ENCODE data around the gene SACS.

SACS gene

DNA sequence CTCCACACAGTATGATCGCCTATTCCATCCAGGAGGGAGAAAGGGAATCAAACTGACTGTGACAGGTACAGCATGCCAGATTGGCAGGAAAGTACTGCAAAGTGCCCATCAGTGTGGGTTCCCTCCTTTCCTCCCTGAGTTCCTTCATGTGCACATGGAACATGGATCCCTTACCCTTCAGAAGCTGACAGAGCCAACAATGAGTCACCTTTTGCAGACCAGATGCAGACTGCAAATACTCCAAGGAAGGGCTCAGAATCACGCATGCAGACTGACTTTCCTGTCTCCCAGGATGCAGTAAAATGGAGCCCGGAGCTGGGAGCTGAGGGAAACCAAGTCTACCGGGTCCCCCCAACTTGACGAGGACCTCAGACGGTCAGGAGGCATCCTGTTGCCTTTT lies 41.8 kb downstream of the SACS start:
- Histone ChIP-seq H3K9me3 (ENCODE audit: insufficient read depth, low read length, severe bottlenecking) (no peaks in the 10 kb centered on the region), H3K27me3 (ENCODE audit: insufficient read depth, low read length, poor library complexity) (no peaks in the 10 kb centered on the region), H2AFZ (ENCODE audit: low read depth, low read length) (no peak overlapping the region), H3K4me1 (ENCODE audit: insufficient read depth, low read length) (no peaks in the 10 kb centered on the region), H3K27ac (ENCODE audit: low read length) (no peak overlapping the region), H3K9ac (ENCODE audit: low read depth, low read length) (no peak overlapping the region), H4K20me1 (ENCODE audit: insufficient read depth, low read length) (no peaks in the 10 kb centered on the region), H3K79me2 (ENCODE audit: insufficient read depth, low read length) (no peaks in the 10 kb centered on the region), H3K4me3 (ENCODE audit: low read depth in 1 of 2, low read length in 2 of 2) (no peak overlapping the region), H3K4me2 (ENCODE audit: insufficient read depth, low read length) (no peak overlapping the region), H3K36me3 (ENCODE audit: insufficient read depth, low read length) (no peaks in the 10 kb centered on the region)
- ATAC-seq (ENCODE audit: insufficient read depth, low read depth) (no peak), DNase-seq (no peak)
- TF ChIP-seq, protein P1, sequence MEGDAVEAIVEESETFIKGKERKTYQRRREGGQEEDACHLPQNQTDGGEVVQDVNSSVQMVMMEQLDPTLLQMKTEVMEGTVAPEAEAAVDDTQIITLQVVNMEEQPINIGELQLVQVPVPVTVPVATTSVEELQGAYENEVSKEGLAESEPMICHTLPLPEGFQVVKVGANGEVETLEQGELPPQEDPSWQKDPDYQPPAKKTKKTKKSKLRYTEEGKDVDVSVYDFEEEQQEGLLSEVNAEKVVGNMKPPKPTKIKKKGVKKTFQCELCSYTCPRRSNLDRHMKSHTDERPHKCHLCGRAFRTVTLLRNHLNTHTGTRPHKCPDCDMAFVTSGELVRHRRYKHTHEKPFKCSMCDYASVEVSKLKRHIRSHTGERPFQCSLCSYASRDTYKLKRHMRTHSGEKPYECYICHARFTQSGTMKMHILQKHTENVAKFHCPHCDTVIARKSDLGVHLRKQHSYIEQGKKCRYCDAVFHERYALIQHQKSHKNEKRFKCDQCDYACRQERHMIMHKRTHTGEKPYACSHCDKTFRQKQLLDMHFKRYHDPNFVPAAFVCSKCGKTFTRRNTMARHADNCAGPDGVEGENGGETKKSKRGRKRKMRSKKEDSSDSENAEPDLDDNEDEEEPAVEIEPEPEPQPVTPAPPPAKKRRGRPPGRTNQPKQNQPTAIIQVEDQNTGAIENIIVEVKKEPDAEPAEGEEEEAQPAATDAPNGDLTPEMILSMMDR (IDR thresholded peaks at IDR 0.05; ENCODE audit: borderline replicate concordance, extremely low read depth, low read length, poor library complexity, severe bottlenecking), result no peak
- no peak for TF ChIP-seq EZH2 (IDR thresholded peaks at IDR 0.05; ENCODE audit: borderline replicate concordance, low read depth, low read length, severe bottlenecking)

GRCh38 chr13:23386533-23386932 lies 47.0 kb downstream of the SACS start:
- Histone ChIP-seq H3K4me3 (ENCODE audit: low read depth in 1 of 2, low read length in 2 of 2) (no peak overlapping the region), H2AFZ (ENCODE audit: low read depth, low read length) (no peak overlapping the region), H3K27ac (ENCODE audit: low read length) (no peak overlapping the region), H3K36me3 (ENCODE audit: insufficient read depth, low read length) (no peaks in the 10 kb centered on the region), H3K9me3 (ENCODE audit: insufficient read depth, low read length, severe bottlenecking) (no peaks in the 10 kb centered on the region), H3K79me2 (ENCODE audit: insufficient read depth, low read length) (no peaks in the 10 kb centered on the region), H3K4me2 (ENCODE audit: insufficient read depth, low read length) (no peak overlapping the region), H3K27me3 (ENCODE audit: insufficient read depth, low read length, poor library complexity) (peaks cover 3% of the 10 kb centered on the region), H3K9ac (ENCODE audit: low read depth, low read length) (no peak overlapping the region), H4K20me1 (ENCODE audit: insufficient read depth, low read length) (no peaks in the 10 kb centered on the region), H3K4me1 (ENCODE audit: insufficient read depth, low read length) (no peaks in the 10 kb centered on the region)
- no peak for ATAC-seq (ENCODE audit: insufficient read depth, low read depth)
- TF ChIP-seq, protein P1 (IDR thresholded peaks at IDR 0.05; ENCODE audit: borderline replicate concordance, extremely low read depth, low read length, poor library complexity, severe bottlenecking), result no peak
- no peak for TF ChIP-seq EZH2 (IDR thresholded peaks at IDR 0.05; ENCODE audit: borderline replicate concordance, low read depth, low read length, severe bottlenecking)
- no peak for DNase-seq

GRCh38 chr13:23385931-23386330 lies 47.6 kb downstream of the SACS start:
- Histone ChIP-seq H4K20me1 (ENCODE audit: insufficient read depth, low read length) (no peaks in the 10 kb centered on the region), H3K4me3 (ENCODE audit: low read depth in 1 of 2, low read length in 2 of 2) (no peak overlapping the region), H3K79me2 (ENCODE audit: insufficient read depth, low read length) (no peaks in the 10 kb centered on the region), H3K27me3 (ENCODE audit: insufficient read depth, low read length, poor library complexity) (peaks cover 3% of the 10 kb centered on the region), H3K36me3 (ENCODE audit: insufficient read depth, low read length) (no peaks in the 10 kb centered on the region), H2AFZ (ENCODE audit: low read depth, low read length) (no peak overlapping the region), H3K4me1 (ENCODE audit: insufficient read depth, low read length) (no peaks in the 10 kb centered on the region), H3K9ac (ENCODE audit: low read depth, low read length) (no peak overlapping the region), H3K4me2 (ENCODE audit: insufficient read depth, low read length) (no peak overlapping the region), H3K27ac (ENCODE audit: low read length) (no peak overlapping the region), H3K9me3 (ENCODE audit: insufficient read depth, low read length, severe bottlenecking) (no peaks in the 10 kb centered on the region)
- no peak for DNase-seq
- no peak for TF ChIP-seq EZH2 (IDR thresholded peaks at IDR 0.05; ENCODE audit: borderline replicate concordance, low read depth, low read length, severe bottlenecking)
- TF ChIP-seq, protein P1 (IDR thresholded peaks at IDR 0.05; ENCODE audit: borderline replicate concordance, extremely low read depth, low read length, poor library complexity, severe bottlenecking), result no peak
- ATAC-seq (ENCODE audit: insufficient read depth, low read depth), result no peak

GRCh38 chr13:23384111-23384510 lies 49.4 kb downstream of the SACS start:
- peaks cover 6% of the 10 kb centered on the region for H3K27me3 ChIP-seq (ENCODE audit: insufficient read depth, low read length, poor library complexity)
- H3K9me3 ChIP-seq (ENCODE audit: insufficient read depth, low read length, severe bottlenecking), result no peaks in the 10 kb centered on the region
- no peak overlapping the region for H3K4me2 ChIP-seq (ENCODE audit: insufficient read depth, low read length)
- H2AFZ ChIP-seq (ENCODE audit: low read depth, low read length), result no peak overlapping the region
- TF ChIP-seq EZH2 (IDR thresholded peaks at IDR 0.05; ENCODE audit: borderline replicate concordance, low read depth, low read length, severe bottlenecking), result no peak
- TF ChIP-seq, protein P1 (IDR thresholded peaks at IDR 0.05; ENCODE audit: borderline replicate concordance, extremely low read depth, low read length, poor library complexity, severe bottlenecking), result no peak
- H3K9ac ChIP-seq (ENCODE audit: low read depth, low read length), result no peak overlapping the region
- no peaks in the 10 kb centered on the region for H3K4me1 ChIP-seq (ENCODE audit: insufficient read depth, low read length)
- H3K36me3 ChIP-seq (ENCODE audit: insufficient read depth, low read length), result no peaks in the 10 kb centered on the region
- no peaks in the 10 kb centered on the region for H3K79me2 ChIP-seq (ENCODE audit: insufficient read depth, low read length)
- ATAC-seq (ENCODE audit: insufficient read depth, low read depth), result no peak
- DNase-seq, result no peak
- H4K20me1 ChIP-seq (ENCODE audit: insufficient read depth, low read length), result no peaks in the 10 kb centered on the region
- no peak overlapping the region for H3K4me3 ChIP-seq (ENCODE audit: low read depth in 1 of 2, low read length in 2 of 2)
- no peak overlapping the region for H3K27ac ChIP-seq (ENCODE audit: low read length)
